ENCODE measurements around the gene SPTB. TPM values are rescaled to one million over a fixed set of nuclear protein-coding genes. Genes with fewer than 3 reads are reported as not detected.

Gene SPTB
- total RNA-seq, result 312 TPM

GRCh38 chr14:64879635-64880220, at the start of gene SPTB:
TSS of gene SPTB (minus strand) at chr14:64879907. CDS start at chr14:64823094, 56,813 bp downstream.
- Histone ChIP-seq H3K36me3 (ENCODE audit: control insufficient read depth in 3 of 3, insufficient read depth in 3 of 3, low read length in 3 of 3) (no peaks in the 10 kb centered on the region), H3K9me3 (ENCODE audit: control insufficient read depth in 3 of 3, low read length in 3 of 3) (no peaks in the 10 kb centered on the region), H3K27ac (ENCODE audit: low read depth, low read length) (peak within 1 kb of the TSS; percentile 90), H3K4me3 (ENCODE audit: low read length in 3 of 3) (peak within 1 kb of the TSS; percentile 83 to 88 (median 86)), H3K4me1 (ENCODE audit: control insufficient read depth in 3 of 3, insufficient read depth in 3 of 3, low read length in 3 of 3) (peaks cover 18 to 46% (median 22%) of the 10 kb centered on the region in 3 donors), H3K9ac (ENCODE audit: low read depth in 1 of 3, low read length in 3 of 3) (peak within 1 kb of the TSS; percentile 93 to 97 (median 94)), H3K27me3 (ENCODE audit: control insufficient read depth in 3 of 3, insufficient read depth in 3 of 3, low read length in 3 of 3) (peaks cover 0 to 5% (median 5%) of the 10 kb centered on the region in 3 donors)

GRCh38 chr14:64929014-64929359, 49.3 kb upstream of the SPTB start:
- Histone ChIP-seq H3K4me1 (ENCODE audit: control insufficient read depth in 3 of 3, insufficient read depth in 3 of 3, low read length in 3 of 3) (peaks cover 13 to 20% (median 16%) of the 10 kb centered on the region in 3 donors), H3K9me3 (ENCODE audit: control insufficient read depth in 3 of 3, low read length in 3 of 3) (no peaks in the 10 kb centered on the region), H3K36me3 (ENCODE audit: control insufficient read depth in 3 of 3, insufficient read depth in 3 of 3, low read length in 3 of 3) (peaks cover 5 to 37% (median 22%) of the 10 kb centered on the region in 3 donors), H3K27me3 (ENCODE audit: control insufficient read depth in 3 of 3, insufficient read depth in 3 of 3, low read length in 3 of 3) (no peaks in the 10 kb centered on the region), H3K9ac (ENCODE audit: low read depth in 1 of 3, low read length in 3 of 3) (no peak overlapping the region), H3K27ac (ENCODE audit: low read depth, low read length) (no peak overlapping the region), H3K4me3 (ENCODE audit: low read length in 3 of 3) (no peak overlapping the region)

- H3K9me3 ChIP-seq (ENCODE audit: control insufficient read depth in 3 of 3, low read length in 3 of 3), result no peaks in the 10 kb centered on the region
- no peak overlapping the region for H3K27ac ChIP-seq (ENCODE audit: low read depth, low read length)
- H3K27me3 ChIP-seq (ENCODE audit: control insufficient read depth in 3 of 3, insufficient read depth in 3 of 3, low read length in 3 of 3), result no peaks in the 10 kb centered on the region
- H3K4me3 ChIP-seq (ENCODE audit: low read length in 3 of 3), result no peak overlapping the region
- H3K4me1 ChIP-seq (ENCODE audit: control insufficient read depth in 3 of 3, insufficient read depth in 3 of 3, low read length in 3 of 3), result peaks cover 13 to 18% (median 15%) of the 10 kb centered on the region in 3 donors
- H3K9ac ChIP-seq (ENCODE audit: low read depth in 1 of 3, low read length in 3 of 3), result no peak overlapping the region
- peaks cover 5 to 40% (median 24%) of the 10 kb centered on the region in 3 donors for H3K36me3 ChIP-seq (ENCODE audit: control insufficient read depth in 3 of 3, insufficient read depth in 3 of 3, low read length in 3 of 3)
Observed at GRCh38 chr14:64928239-64929013, 48.7 kb upstream of the SPTB start.

- Histone ChIP-seq H3K4me3 (ENCODE audit: low read length in 3 of 3) (no peak overlapping the region), H3K27ac (ENCODE audit: low read depth, low read length) (peak overlapping the region; percentile 31), H3K9ac (ENCODE audit: low read depth in 1 of 3, low read length in 3 of 3) (peak overlapping the region in 2 of 3 donors; percentile 1 to 46), H3K9me3 (ENCODE audit: control insufficient read depth in 3 of 3, low read length in 3 of 3) (no peaks in the 10 kb centered on the region), H3K27me3 (ENCODE audit: control insufficient read depth in 3 of 3, insufficient read depth in 3 of 3, low read length in 3 of 3) (no peaks in the 10 kb centered on the region), H3K4me1 (ENCODE audit: control insufficient read depth in 3 of 3, insufficient read depth in 3 of 3, low read length in 3 of 3) (peaks cover 13 to 18% (median 15%) of the 10 kb centered on the region in 3 donors), H3K36me3 (ENCODE audit: control insufficient read depth in 3 of 3, insufficient read depth in 3 of 3, low read length in 3 of 3) (peaks cover 5 to 29% (median 24%) of the 10 kb centered on the region in 3 donors)
Observed at GRCh38 chr14:64927031-64927430, 47.3 kb upstream of the SPTB start.

- H3K9ac ChIP-seq (ENCODE audit: low read depth in 1 of 3, low read length in 3 of 3), result peak overlapping the region in 2 of 3 donors; percentile 1 to 46
- no peak overlapping the region for H3K4me3 ChIP-seq (ENCODE audit: low read length in 3 of 3)
- peaks cover 13 to 18% (median 15%) of the 10 kb centered on the region in 3 donors for H3K4me1 ChIP-seq (ENCODE audit: control insufficient read depth in 3 of 3, insufficient read depth in 3 of 3, low read length in 3 of 3)
- H3K27me3 ChIP-seq (ENCODE audit: control insufficient read depth in 3 of 3, insufficient read depth in 3 of 3, low read length in 3 of 3), result no peaks in the 10 kb centered on the region
- H3K36me3 ChIP-seq (ENCODE audit: control insufficient read depth in 3 of 3, insufficient read depth in 3 of 3, low read length in 3 of 3), result peaks cover 5 to 29% (median 22%) of the 10 kb centered on the region in 3 donors
- peak overlapping the region; percentile 31 for H3K27ac ChIP-seq (ENCODE audit: low read depth, low read length)
- H3K9me3 ChIP-seq (ENCODE audit: control insufficient read depth in 3 of 3, low read length in 3 of 3), result no peaks in the 10 kb centered on the region
Observed at GRCh38 chr14:64926398-64926995, 46.8 kb upstream of the SPTB start.

GRCh38 chr14:64923015-64923414, 43.3 kb upstream of the SPTB start:
- Histone ChIP-seq H3K4me1 (ENCODE audit: control insufficient read depth in 3 of 3, insufficient read depth in 3 of 3, low read length in 3 of 3) (peaks cover 7 to 11% (median 10%) of the 10 kb centered on the region in 3 donors), H3K27ac (ENCODE audit: low read depth, low read length) (no peak overlapping the region), H3K36me3 (ENCODE audit: control insufficient read depth in 3 of 3, insufficient read depth in 3 of 3, low read length in 3 of 3) (peaks cover 5 to 20% (median 14%) of the 10 kb centered on the region in 3 donors), H3K9me3 (ENCODE audit: control insufficient read depth in 3 of 3, low read length in 3 of 3) (no peaks in the 10 kb centered on the region), H3K4me3 (ENCODE audit: low read length in 3 of 3) (no peak overlapping the region), H3K9ac (ENCODE audit: low read depth in 1 of 3, low read length in 3 of 3) (no peak overlapping the region), H3K27me3 (ENCODE audit: control insufficient read depth in 3 of 3, insufficient read depth in 3 of 3, low read length in 3 of 3) (no peaks in the 10 kb centered on the region)

GRCh38 chr14:64920465-64920864, 40.8 kb upstream of the SPTB start:
- no peak overlapping the region for H3K4me3 ChIP-seq (ENCODE audit: low read length in 3 of 3)
- peaks cover 11 to 17% (median 15%) of the 10 kb centered on the region in 3 donors for H3K4me1 ChIP-seq (ENCODE audit: control insufficient read depth in 3 of 3, insufficient read depth in 3 of 3, low read length in 3 of 3)
- H3K27me3 ChIP-seq (ENCODE audit: control insufficient read depth in 3 of 3, insufficient read depth in 3 of 3, low read length in 3 of 3), result no peaks in the 10 kb centered on the region
- no peak overlapping the region for H3K9ac ChIP-seq (ENCODE audit: low read depth in 1 of 3, low read length in 3 of 3)
- H3K27ac ChIP-seq (ENCODE audit: low read depth, low read length), result no peak overlapping the region
- H3K36me3 ChIP-seq (ENCODE audit: control insufficient read depth in 3 of 3, insufficient read depth in 3 of 3, low read length in 3 of 3), result peaks cover 5 to 13% (median 12%) of the 10 kb centered on the region in 3 donors
- no peaks in the 10 kb centered on the region for H3K9me3 ChIP-seq (ENCODE audit: control insufficient read depth in 3 of 3, low read length in 3 of 3)

GRCh38 chr14:64919618-64920017, 39.9 kb upstream of the SPTB start:
- Histone ChIP-seq H3K27me3 (ENCODE audit: control insufficient read depth in 3 of 3, insufficient read depth in 3 of 3, low read length in 3 of 3) (no peaks in the 10 kb centered on the region), H3K4me1 (ENCODE audit: control insufficient read depth in 3 of 3, insufficient read depth in 3 of 3, low read length in 3 of 3) (peaks cover 18 to 24% (median 22%) of the 10 kb centered on the region in 3 donors), H3K9ac (ENCODE audit: low read depth in 1 of 3, low read length in 3 of 3) (no peak overlapping the region), H3K9me3 (ENCODE audit: control insufficient read depth in 3 of 3, low read length in 3 of 3) (no peaks in the 10 kb centered on the region), H3K4me3 (ENCODE audit: low read length in 3 of 3) (no peak overlapping the region), H3K36me3 (ENCODE audit: control insufficient read depth in 3 of 3, insufficient read depth in 3 of 3, low read length in 3 of 3) (peaks cover 3 to 8% (median 6%) of the 10 kb centered on the region in 3 donors), H3K27ac (ENCODE audit: low read depth, low read length) (no peak overlapping the region)

- no peak overlapping the region for H3K4me3 ChIP-seq (ENCODE audit: low read length in 3 of 3)
- H3K27me3 ChIP-seq (ENCODE audit: control insufficient read depth in 3 of 3, insufficient read depth in 3 of 3, low read length in 3 of 3), result no peaks in the 10 kb centered on the region
- H3K9me3 ChIP-seq (ENCODE audit: control insufficient read depth in 3 of 3, low read length in 3 of 3), result no peaks in the 10 kb centered on the region
- H3K27ac ChIP-seq (ENCODE audit: low read depth, low read length), result no peak overlapping the region
- no peak overlapping the region for H3K9ac ChIP-seq (ENCODE audit: low read depth in 1 of 3, low read length in 3 of 3)
- peaks cover 18 to 24% (median 22%) of the 10 kb centered on the region in 3 donors for H3K4me1 ChIP-seq (ENCODE audit: control insufficient read depth in 3 of 3, insufficient read depth in 3 of 3, low read length in 3 of 3)
- peaks cover 0 to 4% (median 3%) of the 10 kb centered on the region in 3 donors for H3K36me3 ChIP-seq (ENCODE audit: control insufficient read depth in 3 of 3, insufficient read depth in 3 of 3, low read length in 3 of 3)
Observed at GRCh38 chr14:64919215-64919614, 39.5 kb upstream of the SPTB start.

GRCh38 chr14:64918216-64918615, 38.5 kb upstream of the SPTB start:
- H3K27ac ChIP-seq (ENCODE audit: low read depth, low read length), result no peak overlapping the region
- H3K27me3 ChIP-seq (ENCODE audit: control insufficient read depth in 3 of 3, insufficient read depth in 3 of 3, low read length in 3 of 3), result no peaks in the 10 kb centered on the region
- no peak overlapping the region for H3K9ac ChIP-seq (ENCODE audit: low read depth in 1 of 3, low read length in 3 of 3)
- H3K9me3 ChIP-seq (ENCODE audit: control insufficient read depth in 3 of 3, low read length in 3 of 3), result no peaks in the 10 kb centered on the region
- no peaks in the 10 kb centered on the region for H3K36me3 ChIP-seq (ENCODE audit: control insufficient read depth in 3 of 3, insufficient read depth in 3 of 3, low read length in 3 of 3)
- no peak overlapping the region for H3K4me3 ChIP-seq (ENCODE audit: low read length in 3 of 3)
- peaks cover 18 to 24% (median 22%) of the 10 kb centered on the region in 3 donors for H3K4me1 ChIP-seq (ENCODE audit: control insufficient read depth in 3 of 3, insufficient read depth in 3 of 3, low read length in 3 of 3)

Measured in skeletal muscle tissue (tissue), 4 donors.